ENCODE results near the gene ETFDH. TPM values are rescaled to one million over a fixed set of nuclear protein-coding genes. Genes with fewer than 3 reads are reported as not detected.

Gene ETFDH
- total RNA-seq, 1 donor from 2014 or later: 17.0 TPM

GRCh38 chr4:158644356-158644755 lies 27.7 kb upstream of the ETFDH start:
- no peak for DNase-seq (ENCODE audit: low read depth)
- Mint-ChIP-seq H3K9me3 (ENCODE audit: unreplicated experiment) (no peaks in the 10 kb centered on the region), H3K4me3 (ENCODE audit: unreplicated experiment) (no peak overlapping the region), H3K4me1 (ENCODE audit: low read depth, unreplicated experiment) (no peaks in the 10 kb centered on the region), H3K27ac (ENCODE audit: unreplicated experiment) (no peak overlapping the region), H3K36me3 (ENCODE audit: low read depth, unreplicated experiment) (no peaks in the 10 kb centered on the region), H3K27me3 (ENCODE audit: low read depth, unreplicated experiment) (no peaks in the 10 kb centered on the region)
- H3K27me3 ChIP-seq (ENCODE audit: insufficient read depth, low read length): no peaks in the 10 kb centered on the region
- no peaks in the 10 kb centered on the region for H3K4me1 ChIP-seq (ENCODE audit: insufficient read depth, low read length)
- no peak overlapping the region for H3K4me2 ChIP-seq (ENCODE audit: low read length)
- H3K79me2 ChIP-seq (ENCODE audit: insufficient read depth, low read length): no peaks in the 10 kb centered on the region
- H3K36me3 ChIP-seq (ENCODE audit: insufficient read depth, low read length): no peaks in the 10 kb centered on the region
- no peaks in the 10 kb centered on the region for H3K9me3 ChIP-seq (ENCODE audit: insufficient read depth, low read depth, low read length)
- TF ChIP-seq CTCF (IDR thresholded peaks at IDR 0.05; ENCODE audit: insufficient read depth, low read depth, low read length) (no peak), EZH2 (IDR thresholded peaks at IDR 0.05; ENCODE audit: insufficient read depth, low read length) (no peak)
- H3K27ac ChIP-seq (ENCODE audit: low read depth, low read length): no peak overlapping the region
- H3K9ac ChIP-seq (ENCODE audit: low read length): no peak overlapping the region
- no peak overlapping the region for H3K4me3 ChIP-seq (ENCODE audit: insufficient read depth, low read depth, low read length)
- H2AFZ ChIP-seq (ENCODE audit: low read depth, low read length): no peak overlapping the region
- H4K20me1 ChIP-seq (ENCODE audit: insufficient read depth, low read length): no peaks in the 10 kb centered on the region
- FAIRE-seq: no peak

- H3K27ac Mint-ChIP-seq (ENCODE audit: unreplicated experiment): no peak overlapping the region
- H3K4me3 Mint-ChIP-seq (ENCODE audit: unreplicated experiment): no peak overlapping the region
- TF ChIP-seq EZH2 (IDR thresholded peaks at IDR 0.05; ENCODE audit: insufficient read depth, low read length): no peak
- no peak for TF ChIP-seq CTCF (IDR thresholded peaks at IDR 0.05; ENCODE audit: insufficient read depth, low read depth, low read length)
- Histone ChIP-seq H3K9me3 (ENCODE audit: insufficient read depth, low read depth, low read length) (no peaks in the 10 kb centered on the region), H3K9ac (ENCODE audit: low read length) (no peak overlapping the region), H2AFZ (ENCODE audit: low read depth, low read length) (no peak overlapping the region), H3K27me3 (ENCODE audit: insufficient read depth, low read length) (no peaks in the 10 kb centered on the region), H3K27ac (ENCODE audit: low read depth, low read length) (no peak overlapping the region), H3K79me2 (ENCODE audit: insufficient read depth, low read length) (no peaks in the 10 kb centered on the region), H3K4me1 (ENCODE audit: insufficient read depth, low read length) (no peaks in the 10 kb centered on the region), H3K4me2 (ENCODE audit: low read length) (no peak overlapping the region), H4K20me1 (ENCODE audit: insufficient read depth, low read length) (no peaks in the 10 kb centered on the region), H3K4me3 (ENCODE audit: insufficient read depth, low read depth, low read length) (no peak overlapping the region), H3K36me3 (ENCODE audit: insufficient read depth, low read length) (no peaks in the 10 kb centered on the region)
- H3K27me3 Mint-ChIP-seq (ENCODE audit: low read depth, unreplicated experiment): no peaks in the 10 kb centered on the region
- no peak for DNase-seq (ENCODE audit: low read depth)
- H3K4me1 Mint-ChIP-seq (ENCODE audit: low read depth, unreplicated experiment): no peaks in the 10 kb centered on the region
- FAIRE-seq: no peak
- no peaks in the 10 kb centered on the region for H3K9me3 Mint-ChIP-seq (ENCODE audit: unreplicated experiment)
- H3K36me3 Mint-ChIP-seq (ENCODE audit: low read depth, unreplicated experiment): no peaks in the 10 kb centered on the region
Observed at GRCh38 chr4:158644760-158645159, 27.3 kb upstream of the ETFDH start.

- Histone ChIP-seq H2AFZ (ENCODE audit: low read depth, low read length) (no peak overlapping the region), H3K9ac (ENCODE audit: low read length) (no peak overlapping the region), H3K4me1 (ENCODE audit: insufficient read depth, low read length) (no peaks in the 10 kb centered on the region), H3K27me3 (ENCODE audit: insufficient read depth, low read length) (no peaks in the 10 kb centered on the region), H3K36me3 (ENCODE audit: insufficient read depth, low read length) (no peaks in the 10 kb centered on the region), H3K27ac (ENCODE audit: low read depth, low read length) (no peak overlapping the region), H3K4me2 (ENCODE audit: low read length) (no peak overlapping the region), H3K79me2 (ENCODE audit: insufficient read depth, low read length) (no peaks in the 10 kb centered on the region), H3K9me3 (ENCODE audit: insufficient read depth, low read depth, low read length) (no peaks in the 10 kb centered on the region), H3K4me3 (ENCODE audit: insufficient read depth, low read depth, low read length) (no peak overlapping the region), H4K20me1 (ENCODE audit: insufficient read depth, low read length) (no peaks in the 10 kb centered on the region)
- Mint-ChIP-seq H3K27ac (ENCODE audit: unreplicated experiment) (no peak overlapping the region), H3K27me3 (ENCODE audit: low read depth, unreplicated experiment) (no peaks in the 10 kb centered on the region), H3K4me3 (ENCODE audit: unreplicated experiment) (no peak overlapping the region), H3K9me3 (ENCODE audit: unreplicated experiment) (no peaks in the 10 kb centered on the region), H3K4me1 (ENCODE audit: low read depth, unreplicated experiment) (no peaks in the 10 kb centered on the region), H3K36me3 (ENCODE audit: low read depth, unreplicated experiment) (no peaks in the 10 kb centered on the region)
- TF ChIP-seq EZH2 (IDR thresholded peaks at IDR 0.05; ENCODE audit: insufficient read depth, low read length) (no peak), CTCF (IDR thresholded peaks at IDR 0.05; ENCODE audit: insufficient read depth, low read depth, low read length) (no peak)
- FAIRE-seq: no peak
- DNase-seq (ENCODE audit: low read depth): no peak
Observed at GRCh38 chr4:158649111-158649680, 22.9 kb upstream of the ETFDH start.
